Hematopoietic multipotent progenitor cell treated with erythropoietin and hydrocortisone succinate and interleukin-3 and kit ligand, for 4 days (in vitro differentiated cells): Measurements from ENCODE around the gene NLRP7.
"Not testable (repeated sequence)": the region's sequence is repeated elsewhere in the genome, so short reads cannot be mapped to it uniquely, and the experiment has no call there.

Experiments
- DNase-seq: peaks from one replicate; pipeline ENCODE4 v3.0.0-alpha.2; 2015

Gene NLRP7

DNA sequence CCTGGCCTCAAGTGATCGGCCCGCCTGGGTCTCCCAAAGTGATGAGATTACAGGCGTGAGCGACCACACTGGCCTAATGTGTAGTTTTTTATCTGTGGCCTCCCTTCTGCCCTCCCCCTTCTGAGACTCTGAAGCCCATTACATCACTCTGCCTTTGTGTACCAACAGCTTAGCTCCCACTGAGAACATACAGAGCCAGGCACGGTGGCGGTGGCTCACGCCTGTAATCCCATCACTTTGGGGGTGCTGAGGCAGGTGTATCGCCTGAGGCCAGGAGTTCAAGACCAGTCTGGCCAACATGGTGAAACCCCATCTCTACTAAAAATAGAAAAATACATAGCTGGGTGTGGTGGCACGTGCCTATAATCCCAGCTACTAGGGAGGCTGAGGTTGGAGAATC, 28.8 kb downstream of the NLRP7 start:
- no peak for DNase-seq

DNA sequence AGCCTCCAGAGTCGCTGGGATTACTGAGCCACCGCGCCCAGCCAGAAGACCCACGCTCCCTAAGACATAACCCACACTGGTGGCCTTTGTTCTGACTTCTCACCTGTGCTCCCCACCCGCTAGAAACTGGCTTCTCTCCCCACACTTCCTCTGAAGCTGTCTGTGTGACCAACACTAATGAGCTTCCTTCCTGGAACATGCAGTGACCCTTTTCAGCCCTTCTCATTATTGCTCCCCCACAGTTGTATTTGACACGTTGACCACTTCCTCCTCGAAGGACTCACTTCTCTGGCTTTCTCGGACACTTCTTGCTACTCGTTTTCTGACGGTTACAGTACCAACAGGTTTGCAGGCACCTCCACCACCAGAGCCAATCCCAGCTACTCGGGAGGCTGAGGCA, 30.5 kb downstream of the NLRP7 start:
- DNase-seq = no peak

DNA sequence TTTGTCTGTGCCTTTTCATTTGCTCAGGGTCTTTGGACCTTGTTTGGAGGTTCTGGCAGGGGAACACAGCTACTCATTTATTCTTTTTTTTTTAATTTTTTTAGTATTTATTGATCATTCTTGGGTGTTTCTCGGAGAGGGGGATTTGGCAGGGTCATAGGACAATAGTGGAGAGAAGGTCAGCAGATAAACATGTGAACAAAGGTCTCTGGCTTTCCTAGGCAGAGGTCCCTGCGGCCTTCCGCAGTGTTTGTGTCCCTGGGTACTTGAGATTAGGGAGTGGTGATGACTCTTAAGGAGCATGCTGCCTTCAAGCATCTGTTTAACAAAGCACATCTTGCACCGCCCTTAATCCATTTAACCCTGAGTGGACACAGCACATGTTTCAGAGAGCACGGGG, 39.4 kb downstream of the NLRP7 start:
- not testable (repeated sequence) for DNase-seq

DNA sequence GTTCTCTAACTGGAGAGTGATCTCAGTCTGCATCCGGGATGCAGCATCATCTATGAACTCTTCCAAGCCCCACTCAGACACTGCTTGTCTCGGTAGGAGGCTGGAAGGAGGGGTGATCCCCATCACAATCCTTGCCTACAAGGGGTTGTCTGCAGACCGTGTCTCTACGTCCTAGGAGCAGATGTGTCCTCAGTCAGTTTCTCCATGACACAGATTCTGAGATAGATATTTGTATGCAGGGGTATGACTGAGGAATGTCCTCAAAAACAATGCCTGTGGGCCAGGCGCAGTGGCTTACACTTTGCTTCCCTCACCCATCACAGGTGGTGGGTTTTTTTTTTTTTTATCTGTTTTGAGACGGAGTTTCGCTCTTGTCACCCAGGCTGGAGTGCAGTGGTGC, 40.5 kb downstream of the NLRP7 start:
- DNase-seq = no peak

DNA sequence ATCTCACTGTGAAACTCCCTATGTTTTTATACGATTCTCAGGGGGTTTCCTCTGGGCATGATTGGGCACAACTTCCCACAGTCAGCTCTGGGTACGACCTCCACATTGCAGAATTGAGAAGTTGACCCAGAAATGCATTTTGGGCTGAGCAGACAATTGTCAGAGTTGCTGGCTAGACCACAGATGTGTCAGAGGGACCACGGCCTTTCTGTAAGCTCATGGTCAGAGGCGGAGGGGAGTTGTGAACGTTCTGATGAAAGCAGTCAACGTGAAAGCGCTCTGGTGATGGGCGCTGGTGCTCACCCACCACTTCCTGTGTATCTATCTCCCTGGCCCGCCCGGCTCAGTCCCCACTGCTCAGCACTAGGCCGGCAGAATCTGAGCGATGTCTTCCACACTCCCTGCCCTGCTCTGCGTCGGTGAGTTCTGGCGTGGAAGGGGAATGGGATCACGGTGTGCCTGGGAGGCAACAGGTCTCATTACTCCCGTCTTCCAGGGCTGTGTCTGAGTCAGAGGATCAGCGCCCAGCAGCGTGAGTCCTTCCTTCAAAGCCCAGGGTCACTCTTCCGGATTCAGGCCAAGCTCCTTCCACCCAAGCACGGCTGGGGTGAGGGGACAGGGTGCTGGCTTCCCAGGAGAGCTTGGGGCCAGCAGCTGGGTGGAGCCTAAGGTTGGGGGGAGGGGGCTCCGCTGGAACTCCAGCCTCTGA, 41.4 kb downstream of the NLRP7 start, which contains the start of gene NCR1:
Gene NCR1, plus strand, starts transcription at position 346 of the 709 bp plus-strand sequence. Its CDS starts 40 bp downstream, at position 386.
- peak; percentile 74 for DNase-seq

DNA sequence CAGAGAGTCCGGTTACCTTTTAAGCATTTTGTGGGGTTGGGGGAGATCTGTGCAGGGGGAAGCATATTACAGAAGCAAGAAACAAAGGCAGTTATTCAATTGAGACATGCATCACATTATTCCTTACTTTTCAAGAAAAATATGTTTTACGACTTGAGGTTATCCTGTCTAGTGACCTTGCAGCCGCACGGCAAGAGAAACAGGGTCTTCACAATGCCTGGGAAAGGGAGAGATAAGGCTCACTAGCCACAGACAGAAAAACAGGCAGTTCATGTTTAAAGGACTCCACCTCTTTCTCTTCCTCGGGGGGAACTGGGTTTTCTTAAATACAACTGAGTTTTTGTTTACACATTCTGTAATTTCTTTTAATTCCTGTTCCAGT, 41.9 kb downstream of the NLRP7 start:
- peak; percentile 71 for DNase-seq

DNA sequence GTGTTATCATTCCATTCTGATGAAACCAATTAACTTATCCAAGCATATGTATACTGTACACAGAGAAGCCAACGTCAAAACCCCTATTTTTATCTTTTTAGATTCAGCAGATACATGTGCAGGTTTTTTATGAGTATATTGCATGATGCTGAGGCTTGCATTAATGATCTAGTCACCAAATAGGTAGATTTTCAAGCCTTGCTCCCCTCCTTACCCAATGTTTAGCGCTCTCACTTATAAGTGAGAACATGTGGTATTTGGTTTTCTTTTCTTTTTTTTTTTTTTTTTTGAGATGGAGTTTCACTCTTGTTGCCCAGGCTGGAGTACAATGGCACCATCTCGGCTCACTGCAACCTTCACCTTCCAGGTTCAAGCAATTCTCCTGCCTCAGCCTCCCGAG, 43.1 kb downstream of the NLRP7 start:
- DNase-seq = not testable (repeated sequence)

DNA sequence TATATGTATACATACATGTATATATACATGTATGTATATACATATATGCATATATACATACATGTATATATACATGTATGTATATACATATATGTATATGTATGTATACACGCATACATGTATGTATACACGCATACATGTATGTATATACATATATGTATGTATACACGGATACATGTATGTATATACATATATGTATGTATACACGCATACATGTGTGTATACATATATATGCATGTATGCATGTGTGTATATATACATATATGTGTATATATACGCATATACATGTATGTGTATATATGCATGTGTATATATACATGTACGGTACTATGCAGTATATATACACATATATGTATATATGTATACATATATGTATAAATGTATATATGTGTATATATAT, 44.0 kb downstream of the NLRP7 start:
- DNase-seq = no peak

DNA sequence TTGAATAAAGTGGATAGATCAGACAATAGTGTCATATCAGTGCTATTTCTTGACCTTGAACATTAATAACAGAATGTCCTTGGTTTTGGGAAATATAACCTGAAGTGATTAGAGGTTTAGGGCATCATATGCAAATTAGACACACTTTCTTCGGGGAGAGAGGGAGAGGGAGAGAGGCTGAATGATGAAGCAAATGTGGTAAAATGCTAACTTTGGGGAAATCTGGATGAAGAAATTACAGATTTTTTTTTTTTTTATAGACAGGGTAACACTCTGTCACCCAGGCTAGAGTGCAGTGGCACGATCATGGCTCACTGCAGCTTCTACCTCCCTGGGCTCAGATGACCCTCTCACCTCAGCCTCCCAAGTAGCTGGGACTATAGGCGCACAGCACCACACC, 45.3 kb downstream of the NLRP7 start:
- no peak for DNase-seq

DNA sequence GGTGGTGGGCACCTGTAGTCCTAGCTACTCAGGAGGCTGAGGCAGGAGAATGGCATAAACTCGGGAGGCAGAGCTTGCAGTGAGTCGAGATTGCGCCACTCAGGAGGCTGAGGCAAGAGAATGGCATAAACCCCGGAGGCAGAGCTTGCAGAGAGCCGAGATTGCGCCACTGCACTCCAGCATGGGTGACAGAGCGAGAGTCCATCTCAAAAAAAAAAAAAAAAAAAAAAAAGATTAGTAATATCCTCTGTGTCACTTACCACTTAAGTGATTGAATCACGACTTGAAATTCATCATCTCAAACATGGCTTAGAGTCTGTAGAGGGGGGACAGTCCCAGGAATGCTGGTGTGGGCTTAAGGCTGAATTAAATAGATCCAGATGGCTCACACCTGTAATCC, 46.2 kb downstream of the NLRP7 start:
- DNase-seq = peak; percentile 41

DNA sequence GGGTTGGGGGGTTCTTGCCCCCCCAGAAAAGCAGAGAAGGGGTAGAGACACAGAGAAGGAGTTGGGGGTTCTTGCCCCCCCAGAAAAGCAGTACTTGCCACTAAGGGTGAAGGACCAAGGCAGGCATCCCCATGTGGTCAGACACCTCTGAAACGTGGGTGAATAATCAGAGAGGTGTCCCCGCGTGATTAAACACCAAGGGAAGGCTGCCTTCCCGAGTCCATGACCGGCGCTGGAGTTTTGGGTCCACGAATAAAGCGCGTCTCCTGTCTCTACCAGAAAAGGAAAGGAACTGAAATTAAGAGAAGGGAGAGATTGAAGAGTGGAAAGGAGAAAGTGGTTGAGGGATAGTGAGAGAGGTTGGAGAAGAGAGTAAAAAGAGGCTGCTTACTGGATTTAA, 47.7 kb downstream of the NLRP7 start:
- DNase-seq = not testable (repeated sequence)

DNA sequence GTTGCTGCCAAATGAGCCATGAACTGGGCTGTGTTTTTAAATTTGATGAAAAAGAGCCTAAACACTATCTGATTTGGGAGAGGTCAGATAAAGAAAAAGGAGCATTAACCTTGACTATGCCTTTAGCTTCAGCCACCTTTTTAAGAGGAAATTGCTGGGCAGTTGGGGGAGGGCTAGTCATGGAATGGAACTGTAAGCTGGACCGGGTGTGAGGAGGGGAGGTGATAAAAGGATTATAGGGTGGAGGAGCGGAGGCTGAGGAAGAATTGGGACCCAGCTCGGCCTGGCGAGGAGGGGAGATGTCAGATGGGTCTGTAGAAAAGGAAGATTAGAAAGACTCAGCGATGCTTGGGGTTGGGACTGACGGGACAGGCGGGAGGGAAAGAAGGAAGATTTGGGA, 48.6 kb downstream of the NLRP7 start:
- not testable (repeated sequence) for DNase-seq

DNA sequence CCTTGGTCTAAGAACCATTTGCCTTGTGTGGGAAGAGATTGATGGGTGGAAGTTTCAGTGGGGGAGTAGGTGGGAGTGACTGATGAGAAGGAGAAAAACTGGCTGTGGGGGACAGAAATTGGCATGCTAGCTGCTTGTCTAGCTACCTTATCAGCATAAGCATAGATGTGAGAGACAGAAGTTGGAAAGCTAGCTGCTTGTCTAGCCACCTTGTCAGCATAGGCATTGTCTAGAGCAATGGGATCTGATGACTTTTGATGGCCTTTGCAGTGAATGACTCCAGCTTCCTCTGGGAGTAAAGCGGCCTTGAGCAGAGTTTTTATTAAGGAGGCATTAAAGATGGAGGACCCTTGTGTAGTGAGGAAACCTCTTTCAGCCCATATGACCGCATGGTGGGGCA, 51.3 kb downstream of the NLRP7 start:
- no peak for DNase-seq

DNA sequence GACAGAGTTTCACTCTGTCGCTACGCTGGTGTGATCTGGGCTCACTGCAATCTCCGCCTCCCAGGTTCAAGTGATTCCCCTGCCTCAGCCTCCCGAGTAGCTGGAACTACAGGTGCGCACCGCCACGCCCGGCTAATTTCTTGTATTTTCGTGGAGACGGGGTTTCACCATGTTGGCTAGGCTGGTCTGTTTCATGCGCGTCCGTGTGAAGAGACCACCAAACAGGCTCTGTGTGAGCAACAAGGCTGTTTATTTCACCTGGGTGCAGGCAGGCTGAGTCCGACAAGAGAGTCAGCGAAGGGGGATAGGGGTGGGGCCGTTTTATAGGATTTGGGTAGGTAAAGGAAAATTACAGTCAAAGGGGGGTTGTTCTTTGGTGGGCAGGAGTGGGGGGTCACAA, 53.2 kb downstream of the NLRP7 start:
- DNase-seq = not testable (repeated sequence)

DNA sequence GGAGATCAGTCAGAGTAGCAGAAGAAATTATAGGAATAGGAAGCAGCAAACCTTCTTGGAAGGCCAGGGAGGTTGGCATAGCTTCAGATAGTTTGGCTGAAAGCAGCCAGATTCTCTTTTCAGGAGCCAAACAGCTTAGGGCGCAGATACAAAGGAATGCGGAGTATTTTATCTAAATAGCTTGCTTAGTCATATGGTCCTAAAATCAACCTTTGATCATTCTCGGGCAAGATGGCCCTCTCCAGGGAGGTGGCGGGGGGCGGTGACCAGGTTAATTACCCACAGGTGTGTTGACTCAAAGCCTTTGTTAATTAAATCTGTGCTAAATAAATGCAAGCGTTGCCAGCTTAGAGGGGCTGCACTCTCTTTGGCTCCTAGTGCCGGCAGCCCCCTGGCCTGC, 53.9 kb downstream of the NLRP7 start:
- no peak for DNase-seq

DNA sequence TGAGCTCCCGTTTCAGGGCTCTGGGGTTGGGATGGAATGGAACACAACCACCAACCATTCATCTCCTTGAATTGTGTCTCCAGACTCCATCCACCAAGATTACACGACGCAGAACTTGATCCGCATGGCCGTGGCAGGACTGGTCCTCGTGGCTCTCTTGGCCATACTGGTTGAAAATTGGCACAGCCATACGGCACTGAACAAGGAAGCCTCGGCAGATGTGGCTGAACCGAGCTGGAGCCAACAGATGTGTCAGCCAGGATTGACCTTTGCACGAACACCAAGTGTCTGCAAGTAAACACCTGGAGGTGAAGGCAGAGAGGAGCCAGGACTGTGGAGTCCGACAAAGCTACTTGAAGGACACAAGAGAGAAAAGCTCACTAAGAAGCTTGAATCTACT, 57.8 kb downstream of the NLRP7 start:
- DNase-seq = no peak

DNA sequence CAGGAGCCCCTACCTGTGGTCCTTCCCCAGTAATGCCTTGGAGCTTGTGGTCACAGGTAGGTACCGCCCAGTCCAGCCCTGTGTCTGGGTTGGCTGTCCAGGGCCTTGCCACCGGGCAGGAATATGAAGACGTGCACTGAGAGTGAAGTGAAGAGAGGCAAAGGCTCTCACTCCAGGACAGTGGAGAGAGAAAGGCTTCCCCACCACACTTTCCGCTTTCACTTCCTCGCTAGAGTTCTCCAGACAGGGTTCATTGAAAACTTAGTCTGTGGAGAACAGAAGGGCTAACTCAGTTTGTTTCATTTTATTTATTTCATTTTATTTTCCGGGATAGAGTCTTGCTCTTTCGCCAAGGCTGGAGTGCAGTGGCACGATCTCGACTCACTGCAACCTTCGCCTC, 59.1 kb downstream of the NLRP7 start:
- no peak for DNase-seq

DNA sequence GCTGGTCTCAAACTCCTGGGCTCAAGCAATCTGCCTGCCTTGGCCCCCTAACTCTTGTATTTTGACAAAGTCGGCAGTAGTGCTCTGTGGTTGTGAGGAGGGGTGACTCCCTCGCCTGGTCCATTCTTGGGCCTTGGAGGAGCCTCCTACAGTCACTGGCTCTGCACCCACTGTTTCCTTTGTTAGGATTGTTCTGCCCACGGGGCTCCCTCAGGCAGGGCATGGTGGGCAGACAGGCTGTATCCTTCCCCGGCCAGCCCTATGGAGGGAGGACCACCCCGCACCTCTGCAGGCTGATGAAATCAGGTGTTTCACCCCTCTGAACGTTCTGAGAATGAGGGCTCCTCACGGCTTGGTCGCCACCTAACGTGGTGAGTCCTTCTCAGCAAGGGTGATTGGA, 64.1 kb downstream of the NLRP7 start:
- DNase-seq = no peak

DNA sequence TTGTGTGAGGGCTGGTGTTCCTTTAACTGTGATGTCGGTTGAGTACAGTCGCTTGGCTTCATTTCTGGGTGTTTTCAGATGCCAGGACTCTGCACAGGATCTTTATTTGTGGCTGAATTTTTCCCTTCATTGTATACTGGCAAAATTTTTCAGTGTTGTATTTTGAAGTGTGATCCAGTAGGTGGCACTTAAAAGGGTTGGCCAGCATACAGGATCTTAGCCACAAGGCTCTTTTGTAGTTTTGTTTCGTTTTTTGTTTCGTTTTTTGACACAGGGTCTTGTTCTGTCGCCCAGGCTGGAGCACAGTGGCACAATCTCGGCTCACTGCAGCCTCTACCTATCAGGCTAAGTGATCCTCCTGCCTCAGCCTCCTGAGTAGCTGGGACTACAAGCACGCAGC, 64.6 kb downstream of the NLRP7 start:
- DNase-seq = peak; percentile 75

DNA sequence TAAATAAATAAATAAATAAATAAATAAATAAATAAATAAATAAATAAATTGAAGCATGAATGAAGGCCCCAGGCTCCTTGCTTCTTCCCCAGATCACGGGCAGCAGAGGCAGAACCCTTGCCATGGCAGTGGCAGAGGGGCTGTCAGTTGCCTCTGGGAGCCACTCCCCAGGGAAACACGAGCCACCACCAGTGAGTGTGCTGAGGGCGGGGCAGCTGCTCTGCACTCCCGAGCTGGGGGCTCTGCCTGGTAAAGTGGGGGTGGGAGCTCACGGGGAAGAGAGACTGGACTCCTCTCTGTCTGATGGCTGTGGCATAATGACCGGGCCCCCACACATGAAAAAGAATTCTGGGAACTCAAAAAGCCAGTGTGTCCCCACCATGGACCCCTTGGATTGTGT, 65.4 kb downstream of the NLRP7 start:
- no peak for DNase-seq

DNA sequence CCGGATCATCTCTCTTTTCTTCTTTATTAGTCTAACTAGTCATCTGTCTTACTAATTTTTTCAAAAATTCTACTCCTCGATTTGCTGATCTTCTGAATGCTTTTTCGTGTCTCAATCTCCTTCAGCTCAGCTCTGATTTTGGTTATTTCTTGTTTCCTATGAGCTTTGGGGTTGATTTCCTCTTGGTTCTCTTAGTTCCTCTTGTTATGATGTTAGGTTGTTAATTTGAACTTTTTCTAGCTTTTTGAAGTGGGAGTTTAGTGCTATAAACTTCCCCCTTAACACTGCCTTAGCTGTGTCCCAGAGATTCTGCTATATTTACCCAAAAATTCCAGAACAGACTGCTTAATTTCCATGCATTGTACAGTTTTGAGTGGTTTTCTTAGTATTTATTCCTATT, 69.9 kb downstream of the NLRP7 start:
- no peak for DNase-seq

DNA sequence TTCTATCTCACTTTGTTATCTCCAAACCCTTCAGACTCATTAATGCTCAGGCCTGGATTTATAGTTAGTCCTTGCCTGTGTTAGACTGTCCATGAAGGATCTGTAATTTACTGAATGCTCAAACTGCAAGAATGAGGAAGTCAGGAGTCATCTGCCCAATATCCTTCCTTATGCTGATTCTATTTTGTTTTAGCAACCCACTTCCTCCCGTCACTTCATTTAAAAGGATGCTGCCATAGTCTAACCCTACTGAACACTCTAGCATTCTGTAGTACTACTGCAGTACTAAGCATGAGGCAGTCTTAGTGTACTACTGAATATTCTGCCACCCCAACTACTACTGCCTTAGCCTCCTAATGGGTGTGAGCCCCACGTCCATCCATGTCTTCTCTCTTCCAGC, 71.8 kb downstream of the NLRP7 start:
- DNase-seq = peak; percentile 61

DNA sequence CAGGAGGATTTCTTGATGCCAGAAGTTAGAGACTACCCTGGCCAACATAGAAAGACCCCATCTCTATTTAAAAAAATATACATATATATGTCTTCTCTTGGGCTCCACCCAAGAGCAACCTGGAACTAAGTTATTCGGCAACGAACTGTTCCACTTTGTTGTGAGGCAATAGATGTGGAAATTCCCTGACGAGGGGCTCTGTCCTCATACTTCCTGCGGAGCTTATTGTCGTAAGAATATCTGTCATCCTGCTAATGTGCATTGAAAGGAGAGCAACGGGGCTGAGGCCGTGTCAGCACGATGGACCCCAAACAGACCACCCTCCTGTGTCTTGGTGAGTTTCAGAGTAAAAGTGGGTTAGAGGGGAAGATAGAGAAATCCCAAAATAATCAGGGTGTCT, 73.3 kb downstream of the NLRP7 start, which contains the start of gene FCAR:
Gene FCAR, plus strand, starts transcription at position 246 of the 400 bp plus-strand sequence. Its CDS starts 55 bp downstream, at position 301.
- DNase-seq = no peak
